GM21526 (cell line): ENCODE results near the gene ZNF414.
"Not testable (repeated sequence)": the region's sequence is repeated elsewhere in the genome, so short reads cannot be mapped to it uniquely, and the experiment has no call there.

Experiments
- ATAC-seq: cut with Tn5 transposase; IDR thresholded peaks from one replicate; pipeline ENCODE4 v1.9.1; 2021; ENCODE audit warnings: moderate library complexity; ENCODE audit not compliant: unreplicated experiment, low FRiP score

The ZNF414 gene

DNA sequence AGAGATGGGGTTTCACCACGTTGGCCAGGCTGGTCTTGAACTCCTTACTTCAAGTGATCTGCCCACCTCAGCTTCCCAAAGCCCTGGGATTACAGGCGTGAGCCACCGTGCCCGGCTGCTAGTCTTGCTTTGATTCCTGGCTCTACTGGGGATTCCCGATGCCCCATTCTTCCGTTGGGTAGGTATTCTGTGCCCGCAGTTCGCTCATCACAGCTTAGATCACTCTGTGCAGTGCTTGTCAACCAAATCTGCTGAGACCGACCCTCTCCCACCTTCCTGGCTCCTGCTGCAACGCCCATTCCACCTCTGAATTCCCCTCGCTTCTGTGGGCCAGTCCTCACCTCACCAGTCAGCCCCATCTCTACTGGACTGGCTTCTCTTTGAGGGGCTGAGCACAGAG, 4.6 kb upstream of the ZNF414 start:
- no peak for ATAC-seq

DNA sequence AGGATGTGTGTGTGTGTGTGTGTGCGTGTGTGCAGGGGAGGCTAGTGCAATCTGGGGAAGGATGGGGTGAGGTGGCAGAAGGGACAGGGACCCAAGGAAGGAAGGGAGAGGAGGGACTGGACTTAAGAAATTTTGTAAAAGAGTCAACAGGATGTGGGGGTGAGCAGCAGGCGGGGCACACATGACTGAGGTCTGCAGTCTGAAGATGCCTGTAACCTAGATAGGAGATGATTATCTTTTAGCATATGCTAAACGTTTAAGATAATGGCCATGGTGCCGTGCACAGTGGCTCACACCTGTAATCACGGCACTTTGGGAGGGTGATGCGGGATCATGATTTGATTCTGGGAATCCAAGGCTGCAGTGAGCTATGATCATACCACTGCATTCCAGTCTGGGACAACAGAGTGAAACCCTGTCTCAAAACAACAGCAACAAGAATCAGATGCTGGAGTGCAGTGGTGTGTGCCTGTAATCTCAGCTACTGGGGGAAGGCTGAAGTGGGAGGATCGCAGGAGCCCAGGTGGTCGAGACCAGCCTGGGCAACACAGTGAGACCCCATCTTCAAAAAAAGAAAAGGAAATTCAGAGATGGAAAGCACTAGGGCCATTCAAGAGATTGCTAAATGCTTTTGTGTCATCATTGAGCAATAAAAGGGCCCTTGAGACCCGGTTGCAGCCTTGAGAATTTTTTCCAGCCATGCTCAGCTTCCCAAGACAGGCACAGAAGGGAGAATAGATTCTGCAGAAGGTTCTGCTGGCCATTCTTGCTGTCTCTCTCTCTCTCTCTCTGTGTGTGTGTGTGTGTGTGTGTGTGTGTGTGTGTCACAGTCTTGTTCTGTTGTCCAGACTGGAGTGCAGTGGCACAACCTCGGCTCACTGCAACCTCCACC, 3.8 kb upstream of the ZNF414 start:
- ATAC-seq, result no peak

DNA sequence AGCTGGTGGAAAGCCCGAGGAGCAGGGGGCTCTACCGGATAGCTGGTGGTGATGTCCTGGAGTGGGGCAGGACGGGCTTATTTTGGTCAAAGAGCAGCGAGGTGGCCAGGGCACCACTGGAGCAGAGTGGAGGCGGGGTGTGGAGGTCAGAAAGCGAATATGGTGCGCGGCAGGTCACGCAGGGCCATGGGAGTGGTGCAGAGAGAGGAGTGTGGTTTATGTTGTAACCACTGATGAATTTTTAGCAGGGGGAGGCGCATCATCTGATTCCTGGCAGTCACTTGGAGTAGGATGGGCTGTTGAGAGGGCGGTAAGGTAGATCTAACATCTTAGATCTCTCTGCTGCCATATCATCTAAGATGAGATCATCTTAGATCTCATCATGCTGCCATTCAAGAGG, 1.4 kb upstream of the ZNF414 start:
- ATAC-seq, result no peak

DNA sequence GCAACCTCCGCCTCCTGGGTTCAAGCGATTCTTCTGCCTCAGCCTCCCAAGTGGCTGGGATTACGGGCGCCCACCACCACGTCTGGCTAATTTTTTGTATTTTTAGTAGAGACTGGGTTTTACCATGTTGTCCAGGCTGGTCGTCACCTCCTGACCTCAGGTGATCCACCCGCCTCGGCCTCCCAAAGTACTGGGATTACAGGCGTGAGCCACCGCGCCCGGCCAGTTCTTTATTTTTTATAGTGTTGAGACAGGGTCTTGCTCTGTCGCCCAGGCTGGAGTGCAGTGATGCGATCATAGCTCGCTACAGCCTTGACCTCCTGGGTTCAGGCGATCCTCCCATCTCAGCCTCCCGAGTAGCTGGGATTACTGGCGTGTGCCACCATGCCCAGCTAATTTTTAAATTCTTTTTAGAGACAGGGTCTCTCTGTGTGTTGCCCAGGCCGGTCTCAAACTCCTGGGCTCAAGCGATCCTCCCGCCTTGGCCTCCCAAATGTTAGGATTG, 590 bp upstream of the ZNF414 start:
- not testable (repeated sequence) for ATAC-seq

DNA sequence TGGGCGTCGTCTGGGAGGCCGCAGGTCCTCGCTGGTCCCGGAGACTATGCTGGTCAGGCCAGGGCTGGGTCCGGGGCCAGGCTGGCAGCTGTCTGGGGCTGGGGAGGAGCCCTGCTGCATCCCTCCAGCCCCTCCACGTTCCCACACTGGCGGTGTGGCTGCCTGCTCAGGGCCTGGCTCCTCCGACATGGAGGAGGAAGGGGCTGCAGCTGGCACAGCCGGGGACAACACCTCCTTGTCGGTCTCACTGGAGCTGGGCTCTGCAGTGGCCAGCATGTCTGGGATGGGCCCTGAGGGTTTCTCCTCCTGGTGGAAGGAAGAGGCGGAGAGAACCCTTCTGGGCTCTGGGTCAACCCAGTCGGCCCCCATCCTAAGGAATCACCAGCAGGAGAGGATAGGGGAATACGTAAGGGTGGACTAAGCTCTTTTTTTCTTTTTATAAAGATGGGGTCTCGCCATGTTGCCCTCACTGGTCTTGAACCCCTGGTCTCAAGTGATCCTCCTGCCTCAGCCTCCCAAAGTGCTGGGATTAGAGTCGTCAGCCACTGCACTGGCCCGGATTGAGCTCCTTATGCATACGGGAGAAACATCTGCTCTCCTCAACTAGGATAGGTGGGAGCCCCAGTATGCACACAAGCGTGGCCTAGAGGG, 806 bp downstream of the ZNF414 start:
- ATAC-seq, result no peak

DNA sequence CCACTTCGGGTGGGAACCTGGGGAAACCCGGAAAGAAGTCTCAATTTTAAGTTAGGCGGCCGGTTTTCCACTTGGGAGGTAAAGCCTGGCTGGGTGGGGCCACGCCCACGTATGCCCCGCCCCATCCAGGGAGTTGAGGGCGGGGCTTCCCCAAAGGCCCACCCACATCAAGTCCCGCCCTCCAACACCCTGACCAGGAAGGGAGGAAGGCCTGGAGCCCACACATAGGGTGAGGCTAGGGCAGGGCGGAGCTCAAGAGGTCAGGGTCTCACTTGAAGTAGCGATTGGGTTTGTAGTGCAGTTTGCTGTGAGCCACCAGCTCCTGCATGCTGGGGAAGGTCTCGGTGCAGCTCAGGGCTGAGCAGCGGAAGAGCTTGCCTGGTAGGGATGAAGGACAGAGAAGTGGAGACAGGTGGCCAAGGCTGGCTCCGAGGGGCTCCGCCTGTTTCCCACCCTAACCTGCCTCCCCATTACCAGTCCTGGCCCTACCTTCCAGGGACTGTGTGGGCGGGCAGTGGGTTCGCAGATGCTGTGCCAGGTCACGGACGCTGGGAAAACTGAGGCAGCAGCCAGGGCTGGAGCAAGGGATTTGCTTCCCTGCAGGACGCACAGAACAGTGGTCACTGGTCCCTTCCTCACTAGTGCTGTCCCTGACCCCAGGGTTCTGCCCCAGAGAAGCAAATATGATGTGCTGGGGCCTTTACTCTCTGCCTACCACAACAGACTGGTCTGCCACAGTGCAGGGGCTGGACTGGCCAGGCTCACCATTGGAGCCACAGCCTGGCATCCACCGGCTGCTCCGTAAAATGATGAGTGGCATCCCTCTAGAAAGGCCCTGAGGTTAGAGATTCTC, 1.6 kb downstream of the ZNF414 start:
- ATAC-seq, result no peak

DNA sequence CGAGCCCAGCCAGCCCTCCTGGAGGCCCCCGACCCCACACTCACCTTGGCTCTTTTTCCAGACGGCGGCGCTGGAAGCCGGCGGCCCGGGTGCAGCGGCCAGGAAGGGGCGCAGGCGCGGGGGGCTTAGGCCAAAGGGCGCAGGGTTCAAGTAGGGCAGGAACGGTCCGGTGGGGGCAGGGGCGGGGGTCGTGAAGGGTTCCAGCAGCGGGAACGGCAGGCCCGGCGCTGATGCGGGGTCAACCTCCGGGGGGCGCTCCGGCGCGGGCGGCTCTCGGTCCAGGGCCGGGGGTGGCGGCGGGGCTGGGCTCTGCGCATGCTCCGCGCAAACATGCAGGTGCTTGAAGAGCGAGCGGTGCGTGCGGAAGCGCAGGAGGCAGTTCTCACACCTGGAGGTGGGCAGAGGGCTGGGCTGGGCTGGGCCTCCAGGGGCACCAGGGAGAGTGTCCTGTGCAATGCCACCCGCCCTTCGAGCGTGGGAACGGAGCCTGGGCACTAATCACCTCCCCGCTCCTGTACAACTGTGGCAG, 2.3 kb downstream of the ZNF414 start:
- ATAC-seq, result no peak

DNA sequence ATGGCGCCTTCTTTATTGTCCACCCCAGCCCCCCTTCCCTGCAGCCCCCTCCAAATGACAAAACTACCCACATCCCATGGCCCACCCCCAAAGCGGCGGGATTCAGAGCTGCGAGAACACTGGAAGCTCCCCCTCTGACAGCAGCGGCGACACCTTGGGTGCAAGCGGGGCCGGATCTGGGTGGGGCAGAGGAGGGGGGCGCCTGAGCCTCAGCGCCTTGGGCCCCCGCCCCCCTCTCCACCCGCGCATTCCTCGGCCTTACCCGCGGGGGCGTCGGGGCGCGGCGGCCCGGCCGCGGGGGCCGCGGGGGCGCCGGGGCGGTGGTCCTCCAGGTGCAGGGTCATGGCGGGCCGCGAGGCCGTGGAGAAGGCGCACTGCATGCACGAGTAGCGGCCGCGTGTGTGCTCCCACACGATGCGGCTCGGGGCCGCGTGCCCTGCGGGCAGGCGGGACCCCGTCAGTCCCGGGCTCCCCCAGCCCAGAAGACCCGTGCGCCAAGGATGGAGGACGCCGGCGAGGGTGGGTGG, 3.3 kb downstream of the ZNF414 start:
- ATAC-seq, result no peak

DNA sequence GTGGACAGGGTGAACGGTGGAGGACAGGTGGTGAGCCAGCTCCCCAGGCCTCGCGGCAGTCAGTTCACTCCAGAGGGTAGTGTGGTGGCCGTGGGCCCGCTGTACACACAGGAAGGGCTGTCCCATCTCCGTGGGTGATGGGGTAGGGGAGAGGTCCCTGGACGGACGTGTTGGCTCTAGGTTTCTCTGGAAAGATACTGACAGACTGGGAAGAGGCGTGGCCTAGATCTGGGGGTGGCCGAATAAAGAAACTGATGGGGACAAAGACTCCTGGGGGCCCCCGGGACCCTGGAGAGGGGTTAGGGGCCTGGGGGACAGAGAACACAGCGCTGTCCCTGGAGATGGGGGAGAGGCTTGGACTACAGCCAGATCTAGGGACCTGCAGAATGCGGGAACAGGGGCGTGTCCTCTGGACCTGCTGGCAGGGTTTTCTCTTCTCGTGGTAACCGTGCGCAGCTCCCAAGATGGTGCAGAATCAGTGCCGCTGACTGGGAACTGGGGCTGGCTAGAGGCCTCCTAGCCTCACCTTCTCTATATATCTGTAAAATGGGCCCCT, 7.5 kb downstream of the ZNF414 start:
- no peak for ATAC-seq

DNA sequence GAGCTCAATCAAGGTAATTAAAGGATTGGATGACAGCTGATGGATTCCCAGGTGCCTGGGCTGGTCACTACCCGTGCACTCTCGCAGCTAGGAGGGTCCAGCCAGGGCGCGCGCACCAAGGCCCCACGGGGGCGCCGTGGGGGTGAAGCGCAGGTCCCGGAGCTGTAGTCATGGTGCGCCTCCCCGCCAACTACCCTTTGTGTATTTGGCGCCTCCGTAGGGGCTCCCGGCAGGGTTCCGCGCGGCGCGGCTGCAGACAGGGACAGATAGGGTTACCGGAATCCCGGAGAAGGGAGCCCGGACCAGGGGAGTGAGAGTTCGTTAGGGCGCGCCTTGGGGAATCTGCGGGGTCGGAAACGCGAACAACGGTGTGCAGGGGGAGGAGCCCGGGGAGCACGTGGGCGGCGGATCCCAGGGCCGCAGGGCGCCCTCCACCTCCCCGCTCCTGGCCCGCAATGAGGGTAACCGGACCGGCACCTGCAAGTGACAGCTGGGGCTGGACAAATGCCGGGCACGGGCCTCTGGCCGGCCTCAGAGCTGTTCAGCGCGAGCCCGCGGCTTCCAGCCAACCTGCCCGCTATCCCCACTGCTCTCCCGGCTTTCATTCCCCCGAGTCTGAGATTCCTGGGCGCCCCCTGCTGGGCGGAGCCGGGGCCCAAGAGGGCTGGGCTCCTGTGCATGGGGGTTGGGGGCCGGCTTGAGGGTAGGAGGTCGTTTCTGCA, 8.1 kb downstream of the ZNF414 start:
- no peak for ATAC-seq

DNA sequence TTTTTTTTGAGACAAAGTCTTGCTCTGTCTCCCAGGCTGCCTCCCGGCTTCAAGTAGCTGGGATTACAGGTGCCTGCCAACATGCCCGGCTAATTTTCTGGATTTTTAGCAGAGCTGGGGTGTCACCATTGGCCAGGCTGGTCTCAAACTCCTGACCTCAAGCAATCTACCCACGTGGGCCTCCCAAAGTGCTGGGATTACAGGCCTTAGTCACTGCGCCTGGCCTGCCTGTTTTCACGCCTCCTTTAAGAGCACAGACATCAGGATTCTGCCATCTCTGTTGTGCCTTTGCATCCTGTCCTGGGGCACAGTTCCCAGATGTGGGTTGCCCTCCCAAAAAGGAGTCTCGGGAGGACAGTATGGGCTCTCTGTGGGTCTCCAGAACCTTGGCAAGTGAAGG, 9.0 kb downstream of the ZNF414 start:
- ATAC-seq, result no peak

DNA sequence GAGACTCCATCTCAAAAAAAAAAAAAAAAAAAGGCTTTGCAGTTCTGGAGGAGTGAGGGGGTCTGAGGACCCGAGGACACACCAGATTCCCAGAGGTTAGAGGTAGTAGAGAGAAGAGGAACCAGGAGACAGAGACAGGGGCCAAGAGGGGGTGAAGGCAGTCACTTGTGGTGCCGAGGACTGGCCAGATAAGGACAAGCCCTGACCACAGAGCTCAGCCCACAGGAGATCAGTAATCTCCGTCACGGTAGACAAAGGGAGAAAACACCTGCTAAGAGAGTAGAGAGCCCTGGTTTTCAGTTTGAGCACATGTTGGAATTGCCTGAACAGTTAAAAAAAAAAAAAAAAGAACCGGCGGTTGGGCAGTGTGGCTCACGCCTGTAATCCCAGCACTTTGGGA, 9.8 kb downstream of the ZNF414 start:
- ATAC-seq, result no peak

DNA sequence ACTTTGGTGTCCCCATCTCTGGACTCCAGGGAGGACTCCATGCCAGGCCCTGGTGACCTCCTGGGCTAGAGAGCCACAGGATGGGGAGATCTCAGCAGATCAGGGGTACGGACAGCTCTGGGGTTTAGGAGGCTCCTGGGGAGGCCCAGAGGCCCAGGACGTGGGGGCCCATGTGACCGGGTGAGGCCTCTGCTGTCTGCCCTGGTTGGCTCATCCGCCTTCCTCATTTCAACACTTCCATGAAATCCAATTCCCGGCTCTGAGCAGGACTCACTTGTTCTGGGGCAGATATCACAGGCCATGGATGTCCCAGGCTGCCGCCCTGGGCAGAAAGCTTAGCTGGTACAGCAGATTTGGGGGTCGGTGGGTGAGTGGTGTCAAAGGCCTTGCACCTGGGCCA, 10.5 kb downstream of the ZNF414 start:
- no peak for ATAC-seq

DNA sequence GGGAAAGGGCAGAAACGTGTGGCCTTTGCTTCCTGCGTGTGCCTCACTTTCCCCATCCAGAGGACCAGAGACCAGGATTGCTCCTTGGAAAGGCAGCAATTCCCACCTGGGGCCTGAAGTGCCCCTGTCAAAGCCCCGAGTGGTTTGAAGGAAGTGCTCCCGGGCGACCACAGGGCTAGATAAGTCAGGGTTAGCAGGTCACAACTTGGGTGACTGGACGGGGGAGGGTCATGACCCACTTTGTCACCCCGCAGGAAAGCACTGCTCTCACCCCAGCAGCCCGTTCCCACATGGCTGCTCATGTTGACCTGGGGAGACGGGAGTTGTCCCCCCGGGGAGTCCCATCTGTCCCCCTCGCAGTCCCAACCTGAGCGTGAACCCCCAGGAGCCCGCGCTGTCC, 12.0 kb downstream of the ZNF414 start:
- ATAC-seq, result no peak

DNA sequence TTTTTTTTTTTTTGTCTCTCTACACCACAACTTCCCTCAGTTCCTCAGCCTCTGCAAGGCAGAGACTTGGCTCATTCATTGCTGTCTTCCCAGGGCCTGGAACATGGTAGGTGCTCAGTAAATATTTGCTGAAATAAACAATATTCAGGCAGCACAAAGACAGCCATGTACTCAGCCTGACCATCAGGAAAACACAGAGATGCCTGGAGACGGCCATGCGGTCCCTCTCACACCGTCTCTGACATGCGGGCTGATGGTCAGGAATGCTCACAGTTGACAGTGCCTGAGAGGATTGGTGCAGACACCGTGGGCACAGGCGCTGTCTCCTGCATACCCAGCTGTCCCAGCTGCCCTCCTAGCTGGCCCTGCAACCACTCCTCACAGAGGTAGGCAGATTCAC, 12.5 kb downstream of the ZNF414 start:
- no peak for ATAC-seq

DNA sequence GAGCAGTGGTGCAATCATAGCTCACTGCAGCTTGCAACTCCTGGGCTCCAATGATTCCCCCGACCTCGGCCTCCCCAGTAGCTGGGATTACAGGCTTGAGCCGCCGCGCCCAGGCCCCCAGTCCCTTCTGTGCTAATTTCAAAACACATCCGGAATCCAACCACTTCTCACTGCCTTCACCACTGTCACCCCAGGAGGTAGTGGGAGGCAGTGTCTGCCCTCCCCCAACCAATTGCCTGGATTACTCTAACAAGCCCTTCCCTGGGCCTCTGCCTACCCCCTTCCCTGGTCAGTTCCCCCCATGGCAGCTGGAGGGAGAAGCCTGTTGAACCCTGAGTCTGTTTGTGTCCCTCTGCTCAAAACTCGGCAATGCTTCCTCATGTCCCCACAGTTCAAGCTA, 13.8 kb downstream of the ZNF414 start:
- ATAC-seq, result no peak

DNA sequence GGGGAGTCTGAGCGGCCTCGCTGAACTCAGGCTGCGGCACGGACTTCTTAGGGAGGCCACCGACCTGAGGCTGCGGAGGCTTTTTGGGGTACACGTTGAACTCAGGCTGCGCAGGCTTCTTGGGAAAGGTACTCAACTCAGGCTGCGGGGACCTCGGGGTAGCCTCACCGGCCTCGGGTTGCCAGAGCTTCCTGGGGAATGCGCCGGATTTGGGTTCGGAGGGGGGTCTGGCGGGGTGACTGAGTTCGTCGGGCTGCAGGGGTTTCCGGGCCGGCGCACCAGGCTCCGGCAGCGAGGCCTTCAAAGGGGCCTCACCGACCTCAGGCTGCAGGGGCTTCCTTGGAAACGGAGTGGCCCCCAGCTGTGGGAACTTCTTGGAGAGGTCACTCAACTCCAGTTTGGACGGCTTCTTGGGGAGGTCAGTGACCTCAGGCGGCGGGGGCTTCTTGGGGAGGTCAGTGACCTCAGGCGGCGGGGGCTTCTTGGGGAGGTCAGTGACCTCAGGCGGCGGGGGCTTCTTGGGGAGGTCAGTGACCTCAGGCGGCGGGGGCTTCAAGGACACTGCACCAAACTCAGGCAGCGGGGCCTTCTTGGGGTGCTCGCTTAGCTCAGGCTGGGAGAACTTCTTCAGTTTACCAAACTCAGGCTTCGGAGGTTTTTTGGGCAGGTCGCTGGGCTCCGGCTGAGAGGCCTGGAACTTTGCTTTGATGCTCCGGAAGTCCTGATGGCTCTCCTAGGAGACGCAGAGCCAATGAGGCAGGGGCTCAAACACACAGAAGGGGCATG, 14.7 kb downstream of the ZNF414 start:
- no peak for ATAC-seq

DNA sequence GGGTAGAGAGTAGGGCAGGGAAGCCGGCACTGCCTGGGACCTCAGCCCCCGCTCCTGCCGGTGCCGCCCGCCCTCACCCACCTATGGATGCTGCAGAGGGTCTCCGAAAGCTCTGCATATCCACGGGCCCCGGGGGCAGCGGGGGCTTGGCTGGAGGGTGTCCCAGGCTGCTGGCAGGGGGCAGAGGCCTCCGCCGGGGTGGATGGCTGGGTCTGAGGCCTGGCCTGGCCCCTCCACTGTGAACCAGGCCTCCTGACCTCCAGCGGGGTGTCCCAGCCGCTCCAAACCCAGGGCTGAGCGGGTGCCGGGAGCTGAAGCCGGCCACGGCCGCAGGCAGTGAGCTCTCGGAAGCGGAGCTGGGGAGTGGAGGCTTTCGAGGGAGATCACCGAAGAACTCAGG, 15.7 kb downstream of the ZNF414 start:
- no peak for ATAC-seq

DNA sequence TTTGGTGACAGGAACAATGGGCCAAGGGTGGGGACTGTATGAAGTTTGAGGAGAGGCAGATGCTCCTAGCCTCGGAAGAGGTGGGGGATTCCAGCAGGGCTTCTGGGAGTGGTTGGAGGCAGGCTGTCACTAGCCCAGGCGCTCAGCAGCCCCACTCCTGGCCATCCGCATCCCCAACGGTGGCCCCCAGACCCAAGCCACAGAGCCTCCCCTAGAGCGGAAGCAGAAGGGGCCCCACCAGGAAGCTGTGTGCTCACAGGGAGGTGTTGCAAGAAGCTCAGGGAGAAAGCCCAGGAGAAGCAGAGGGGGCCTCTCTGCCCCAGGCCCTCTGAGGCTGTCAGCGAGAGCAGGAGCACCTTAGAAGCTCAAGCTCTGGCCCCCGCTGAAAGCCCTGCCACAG, 19.8 kb downstream of the ZNF414 start:
- ATAC-seq, result no peak
